Forelimb muscle (tissue), 1 donor: ENCODE results near the gene SETD1B. TPM values are rescaled to one million over a fixed set of nuclear protein-coding genes. Genes with fewer than 3 reads are reported as not detected.
"Not testable (repeated sequence)": the region's sequence is repeated elsewhere in the genome, so short reads cannot be mapped to it uniquely, and the experiment has no call there.

Experiments used
- DNase-seq: peaks from one replicate; pipeline ENCODE4 v3.0.0-alpha.2; 2013; ENCODE audit warnings: low read depth
- polyA plus RNA-seq: library from polyadenylated mRNA; unstranded; fragments of 120-200 nt; gene quantifications from one replicate; pipeline ENCODE4 v1.2.1, GENCODE V29; 2013; ENCODE audit not compliant: insufficient read length

Gene SETD1B
- 8.6 TPM for polyA plus RNA-seq

DNA sequence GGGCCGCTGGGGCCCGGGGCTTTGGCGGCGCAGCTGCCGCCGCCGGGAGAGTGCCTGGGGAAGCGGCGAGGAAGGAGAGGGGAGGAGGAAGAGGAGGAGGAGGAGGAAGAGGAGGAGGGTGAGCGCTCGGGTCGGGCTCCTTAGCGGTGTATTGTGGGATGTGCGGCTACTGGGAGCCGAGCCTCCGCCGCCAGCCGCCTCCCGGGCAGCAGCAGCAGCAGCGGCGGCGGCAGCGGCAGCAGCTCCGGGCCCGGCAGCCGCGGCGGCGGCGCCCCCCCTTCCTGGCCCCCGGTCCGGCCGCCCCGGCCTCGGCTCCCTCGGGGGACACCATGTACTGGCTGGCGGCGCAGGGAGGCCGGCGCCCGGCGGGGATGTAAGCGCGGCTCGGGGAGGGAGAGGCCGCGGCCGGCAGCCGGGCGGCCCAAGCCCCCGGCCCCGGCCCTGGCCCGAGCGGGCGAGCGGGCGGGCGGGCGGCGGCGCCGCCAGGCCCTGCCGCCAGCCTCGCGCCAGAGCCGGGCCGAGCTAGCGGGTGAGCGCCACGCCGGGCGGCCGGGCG, at the start of gene SETD1B:
TSS of gene SETD1B (plus strand) at position 149 of the 556 bp plus-strand sequence. CDS start 729 bp downstream, outside the sequence.
- DNase-seq: no peak

- no peak for DNase-seq
Observed at GRCh38 chr12:121754836-121755235, 49.0 kb upstream of the SETD1B start.

- DNase-seq: no peak
Observed at GRCh38 chr12:121755591-121755990, 48.2 kb upstream of the SETD1B start.

GRCh38 chr12:121758536-121758935, 45.3 kb upstream of the SETD1B start:
- DNase-seq: not testable (repeated sequence)

- no peak for DNase-seq
Observed at GRCh38 chr12:121762269-121762668, 41.5 kb upstream of the SETD1B start.

DNA sequence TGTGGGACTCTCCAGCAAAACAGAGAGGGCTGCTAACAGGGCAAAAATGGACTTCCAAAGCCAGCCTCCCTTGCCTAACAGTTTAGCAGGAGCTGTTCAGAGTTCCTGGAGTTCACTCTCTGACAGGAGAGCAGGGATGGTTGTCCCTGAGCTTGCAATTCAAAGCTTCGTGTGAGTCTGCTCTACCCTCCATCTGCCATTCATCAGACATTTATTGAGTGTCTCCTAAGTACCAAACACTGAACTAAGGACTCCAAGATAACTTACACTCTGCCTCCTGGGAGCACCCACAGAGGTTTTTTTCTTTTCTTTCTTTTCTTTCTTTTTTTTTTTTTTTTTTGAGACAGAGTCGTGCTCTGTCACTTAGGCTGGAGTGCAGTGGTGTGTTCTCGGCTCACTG, 39.0 kb upstream of the SETD1B start:
- DNase-seq: no peak

GRCh38 chr12:121765573-121765972, 38.2 kb upstream of the SETD1B start:
- DNase-seq: no peak

DNA sequence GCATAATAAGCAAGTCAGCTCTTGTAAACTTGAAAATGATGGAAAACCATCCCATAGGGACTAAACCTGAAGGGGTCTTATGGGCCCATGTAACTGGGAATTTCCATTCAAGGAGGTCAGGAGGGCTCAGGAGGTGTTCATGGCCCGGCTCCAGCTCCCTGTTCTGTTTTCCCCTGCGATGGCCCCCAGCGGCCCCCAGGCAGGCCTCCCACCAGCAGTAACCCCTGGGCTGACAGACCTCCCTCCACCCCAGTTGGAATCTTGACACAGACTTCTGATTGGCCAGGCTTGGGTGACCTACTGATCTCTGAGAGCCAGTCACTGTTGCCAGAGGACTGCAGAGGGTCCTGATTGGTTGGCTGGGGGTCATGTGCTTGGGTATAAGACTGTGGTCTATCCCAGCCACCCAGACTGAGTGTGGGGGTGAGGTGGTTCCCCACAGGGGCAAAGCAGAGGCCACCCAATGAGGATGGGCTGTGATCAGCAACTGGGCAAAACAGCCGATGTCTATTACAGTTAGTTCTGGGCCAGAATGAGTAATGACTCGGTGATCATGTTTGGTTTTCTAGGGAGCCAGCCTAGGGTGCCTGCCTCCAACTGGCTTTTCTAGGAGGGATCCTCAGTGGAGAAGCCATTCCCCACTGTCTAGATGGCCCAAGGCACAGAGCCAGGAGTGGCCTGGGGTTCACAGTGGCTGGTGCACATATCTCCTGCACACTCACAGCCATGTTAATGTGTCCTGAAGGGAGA, 37.3 kb upstream of the SETD1B start:
- no peak for DNase-seq

GRCh38 chr12:121767525-121768016, 36.2 kb upstream of the SETD1B start:
- no peak for DNase-seq

DNA sequence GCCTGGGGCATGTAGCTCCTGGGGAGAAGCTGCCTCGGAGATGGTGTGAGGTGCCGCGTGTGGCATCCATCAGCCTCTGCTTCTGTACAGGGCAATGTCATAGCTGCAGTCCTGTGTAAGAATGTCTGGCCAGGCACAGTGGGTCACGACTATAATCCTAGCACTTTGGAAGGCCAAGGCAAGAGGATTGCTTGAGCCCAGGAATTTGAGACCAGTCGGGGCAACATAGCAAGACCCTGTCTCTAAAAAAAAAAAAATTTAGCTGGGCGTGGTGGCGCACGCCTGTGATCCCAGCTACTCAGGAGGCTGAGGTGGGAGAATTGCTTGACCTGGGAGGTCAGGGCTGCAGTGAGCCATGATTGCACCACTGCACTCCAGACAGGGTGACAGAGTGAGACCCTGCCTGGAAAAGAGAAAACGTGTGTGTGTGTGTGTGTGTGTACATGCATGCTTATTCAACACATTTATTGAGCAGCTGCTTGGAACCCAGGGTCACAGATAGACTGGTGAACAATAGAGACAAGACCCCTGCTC, 34.4 kb upstream of the SETD1B start:
- no peak for DNase-seq

DNA sequence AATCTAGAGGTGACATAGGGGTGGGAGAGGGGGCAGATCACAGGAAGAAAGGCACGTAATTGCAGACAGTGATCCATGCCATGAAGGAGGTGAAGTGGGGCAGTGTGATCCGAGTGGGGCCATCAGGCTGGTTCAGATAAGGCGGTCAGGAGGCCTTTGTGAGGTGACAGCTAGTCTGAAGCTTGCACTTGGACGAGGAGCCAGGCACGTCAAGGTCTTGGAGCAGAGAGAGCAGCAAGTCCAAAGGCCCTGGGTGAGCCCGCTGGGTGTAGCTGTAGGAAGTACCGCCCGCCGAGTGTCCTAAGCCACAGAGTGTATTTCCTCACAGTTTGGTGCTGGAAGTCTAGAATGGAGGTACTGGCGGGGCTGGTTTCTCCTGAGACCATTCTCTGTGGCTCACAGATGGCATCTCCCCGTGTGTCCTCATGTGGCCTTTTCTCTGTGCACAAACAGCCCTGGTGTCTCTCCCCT, 33.9 kb upstream of the SETD1B start:
- DNase-seq: no peak

DNA sequence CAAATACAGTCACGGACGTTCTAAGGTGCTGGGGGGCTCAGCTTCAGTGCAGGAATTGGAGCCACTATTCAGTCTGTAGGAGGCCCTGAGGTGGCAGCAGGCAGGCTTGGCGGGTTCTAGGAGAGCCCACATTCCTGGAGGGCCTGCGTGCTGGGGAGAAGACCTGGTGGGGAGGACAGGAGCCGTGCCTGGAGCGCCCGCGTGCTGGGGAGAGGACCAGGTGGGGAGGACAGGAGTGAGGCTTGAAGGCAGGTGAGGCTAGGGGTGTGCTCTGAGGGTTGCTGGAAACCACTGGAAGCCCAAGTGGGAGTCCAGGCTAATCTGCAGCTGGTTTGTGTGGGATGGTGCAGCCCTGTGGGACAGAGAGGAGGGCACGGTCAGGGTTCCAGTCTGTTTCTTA, 33.4 kb upstream of the SETD1B start:
- DNase-seq: no peak

GRCh38 chr12:121770813-121771625, 32.8 kb upstream of the SETD1B start:
- DNase-seq: no peak

DNA sequence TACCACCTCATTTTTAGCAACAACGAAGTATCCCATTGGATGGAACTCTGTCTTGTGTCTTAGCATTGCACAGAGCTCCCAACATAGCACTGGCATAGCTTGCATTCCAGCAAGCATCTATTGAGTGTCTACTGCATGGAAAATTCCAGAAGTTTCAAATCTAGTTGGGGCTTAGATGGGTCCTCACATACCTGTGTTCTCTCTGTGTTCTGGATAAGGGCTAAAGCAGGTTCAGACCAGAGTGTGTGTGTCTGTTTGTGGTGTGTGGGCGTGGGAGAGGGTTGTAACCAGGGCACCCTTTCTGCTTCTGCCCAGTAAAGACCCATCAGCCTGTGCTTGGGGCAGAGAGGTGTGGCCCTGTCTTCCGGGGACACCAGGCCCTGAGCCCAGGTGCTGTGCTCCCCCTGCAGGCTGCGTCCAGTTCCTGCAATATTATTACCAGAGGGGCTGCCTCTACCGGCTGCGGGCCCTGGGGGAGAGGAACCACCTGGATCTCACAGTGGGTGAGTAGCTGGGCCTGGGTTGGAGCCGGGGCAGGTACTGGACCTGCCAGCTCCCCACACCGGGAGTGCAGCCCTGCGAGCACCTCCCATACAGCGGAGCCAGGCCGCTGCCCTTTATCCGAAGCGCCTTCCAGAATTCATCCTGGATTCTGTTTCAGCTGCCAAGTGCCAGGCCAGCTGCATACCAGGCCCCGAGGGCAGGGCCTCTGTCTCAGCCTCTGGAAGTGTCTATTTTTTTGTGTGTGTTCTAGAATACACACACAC, 30.6 kb upstream of the SETD1B start:
- DNase-seq: no peak

- no peak for DNase-seq
Observed at GRCh38 chr12:121774968-121775474, 28.8 kb upstream of the SETD1B start.

DNA sequence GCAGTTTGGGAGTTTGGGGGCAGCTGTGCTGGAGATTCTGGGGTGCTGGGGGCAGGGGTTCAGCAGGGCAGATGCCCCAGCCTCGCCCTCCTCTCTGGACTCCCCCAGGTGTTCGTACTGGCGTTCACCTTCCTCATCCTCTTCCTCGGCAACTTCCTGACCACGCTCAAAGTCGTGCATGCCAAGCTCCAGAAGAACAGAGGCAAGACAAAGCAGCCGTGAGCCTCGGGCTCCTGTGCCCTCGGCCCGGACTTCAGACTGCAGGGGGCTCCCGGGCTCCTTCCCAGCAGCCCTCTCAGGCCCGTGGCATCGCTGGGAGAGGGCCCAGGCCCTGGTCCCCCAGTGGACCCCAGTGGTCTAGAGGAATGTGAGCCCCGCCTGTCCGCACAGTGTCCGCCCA, 28.3 kb upstream of the SETD1B start:
- no peak for DNase-seq

- DNase-seq: no peak
Observed at GRCh38 chr12:121776190-121777098, 27.4 kb upstream of the SETD1B start.

GRCh38 chr12:121778567-121779421, 25.0 kb upstream of the SETD1B start:
- no peak for DNase-seq

DNA sequence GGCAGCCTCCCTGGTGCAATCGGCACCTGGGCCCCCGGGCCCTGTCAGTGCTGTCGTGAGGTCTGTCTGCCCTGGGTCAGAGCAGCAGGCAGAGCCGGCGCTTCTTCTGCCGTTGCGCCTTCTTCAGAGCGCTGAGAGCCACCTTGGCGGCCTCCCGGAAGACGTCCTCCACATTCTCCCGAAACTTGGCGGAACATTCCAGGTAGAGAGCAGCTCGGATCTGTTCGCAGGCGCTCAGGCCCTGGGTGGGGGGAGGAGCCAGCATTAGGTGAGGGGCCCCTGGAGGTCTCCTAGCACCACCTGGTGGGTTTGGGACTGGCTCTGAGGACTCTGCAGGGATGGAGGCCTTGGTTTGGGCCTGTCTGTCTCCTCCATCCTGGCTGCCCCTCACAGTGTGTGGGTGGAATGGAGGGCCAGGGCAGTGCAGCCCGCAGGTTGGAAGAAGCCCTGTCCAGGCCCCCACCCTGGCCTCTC, 24.4 kb upstream of the SETD1B start:
- DNase-seq: no peak
